HEK293 (cell line): ENCODE results near the gene GCDH.

ENCODE experiments used
- CTCF ChIA-PET: fragments of 350-600 bp; formaldehyde crosslinking; extraction: SDS; loops from one replicate; lab custom pipeline; 2021; ENCODE audit warnings: antibody characterized with exemption; lab: Yijun Ruan, JAX
- POLR2A ChIA-PET: fragments of 300-600 bp; formaldehyde crosslinking; extraction: SDS; loops from one replicate; lab custom pipeline; 2020; ENCODE audit warnings: antibody characterized with exemption, inconsistent platforms; lab: Yijun Ruan, JAX
- H3K27ac ChIP-seq: fragments of 200-500 bp; sonication (Bioruptor generic); 2 replicates; pipeline ENCODE4 v1.5.1; 2014; ENCODE audit warnings: low read depth, low read length, control low read depth, inconsistent platforms; ENCODE audit errors: extremely low read depth
- H3K36me3 ChIP-seq, 2 experiments: fragments of 200-500 bp in 1 of 2; sonication (Bioruptor generic) in 1 of 2; 1 replicate in 1 of 2; 2 replicates in 1 of 2; pipeline ENCODE4 v1.5.1; 2014 to 2017; ENCODE audit warnings: inconsistent platforms in 2 of 2, low read length in 2 of 2; ENCODE audit not compliant: control insufficient read depth in 2 of 2, insufficient read depth in 1 of 2
- H3K4me1 ChIP-seq: fragments of 200-500 bp; sonication (Bioruptor generic); 2 replicates; pipeline ENCODE4 v1.5.1; 2014; ENCODE audit warnings: mild to moderate bottlenecking, low read length, inconsistent platforms; ENCODE audit not compliant: control insufficient read depth, insufficient read depth
- H3K4me3 ChIP-seq: 2 replicates; pipeline ENCODE4 v1.5.1; 2011; ENCODE audit warnings: low read depth, mild to moderate bottlenecking, control low read depth, low read length, moderate library complexity
- H3K9me3 ChIP-seq: fragments of 200-500 bp; sonication (Bioruptor generic); 2 replicates; pipeline ENCODE4 v1.5.1; 2014; ENCODE audit warnings: low read depth, low read length, inconsistent platforms; ENCODE audit not compliant: control insufficient read depth, insufficient read depth
- BCL11B ChIP-seq: fragments of 450-650 bp; formaldehyde crosslinking; IDR thresholded peaks from 2 replicates; pipeline ENCODE4 v1.5.1; 2016; ENCODE audit warnings: low read depth, missing biosample characterization, missing genetic modification characterization
- EGR2 ChIP-seq: fragments of 450-650 bp; formaldehyde crosslinking; IDR thresholded peaks from 2 replicates; pipeline ENCODE4 v1.5.1; 2016; ENCODE audit warnings: low read depth, missing biosample characterization, missing genetic modification characterization
- GLIS2 ChIP-seq: fragments of 450-650 bp; formaldehyde crosslinking; IDR thresholded peaks from 2 replicates; pipeline ENCODE4 v1.5.1; 2016; ENCODE audit warnings: missing biosample characterization, missing genetic modification characterization
- HOXA7 ChIP-seq: sonication (generic); formaldehyde crosslinking; IDR thresholded peaks from 2 replicates; pipeline ENCODE4 v1.8.1; 2022; ENCODE audit warnings: missing genetic modification reagents, borderline replicate concordance
- YY1 ChIP-seq: fragments of 450-650 bp; formaldehyde crosslinking; IDR thresholded peaks from 2 replicates; pipeline ENCODE4 v1.5.1; 2018; ENCODE audit warnings: missing biosample characterization, missing genetic modification characterization
- ZBTB20 ChIP-seq: fragments of 450-650 bp; formaldehyde crosslinking; IDR thresholded peaks from 2 replicates; pipeline ENCODE4 v1.5.1; 2016; ENCODE audit warnings: missing biosample characterization, missing genetic modification characterization
- ZFHX2 ChIP-seq: fragments of 450-650 bp; formaldehyde crosslinking; conservative IDR thresholded peaks from 2 replicates; pipeline ENCODE4 v1.5.1; 2016; ENCODE audit warnings: missing biosample characterization, missing genetic modification characterization
- ZNF133 ChIP-seq: fragments of 450-650 bp; formaldehyde crosslinking; IDR thresholded peaks from 2 replicates; pipeline ENCODE4 v1.5.1; 2016; ENCODE audit warnings: missing biosample characterization, missing genetic modification characterization
- ZNF354C ChIP-seq: fragments of 450-650 bp; formaldehyde crosslinking; IDR thresholded peaks from 2 replicates; pipeline ENCODE4 v1.5.1; 2016; ENCODE audit warnings: missing biosample characterization, missing genetic modification characterization, low read depth, borderline replicate concordance
- ZNF561 ChIP-seq: fragments of 450-650 bp; IDR thresholded peaks from 2 replicates; pipeline ENCODE4 v1.5.1; 2018; ENCODE audit warnings: missing biosample characterization, missing genetic modification characterization, borderline replicate concordance
- ZNF600 ChIP-seq: fragments of 450-650 bp; formaldehyde crosslinking; IDR thresholded peaks from 2 replicates; pipeline ENCODE4 v1.5.1; 2016; ENCODE audit warnings: missing biosample characterization, missing genetic modification characterization
- ZNF660 ChIP-seq: fragments of 450-650 bp; IDR thresholded peaks from 2 replicates; pipeline ENCODE4 v1.5.1; 2018; ENCODE audit warnings: missing biosample characterization, mild to moderate bottlenecking, missing genetic modification characterization
- TF ChIP-seq, protein P1 (sequence below): fragments of 450-650 bp; formaldehyde crosslinking; IDR thresholded peaks from 2 replicates; pipeline ENCODE4 v1.5.1; 2016; ENCODE audit warnings: missing biosample characterization, missing genetic modification characterization
- TF ChIP-seq, protein P2 (sequence below): fragments of 450-650 bp; formaldehyde crosslinking; IDR thresholded peaks from 2 replicates; pipeline ENCODE4 v1.5.1; 2016; ENCODE audit warnings: missing biosample characterization, missing genetic modification characterization
- TF ChIP-seq, protein P3 (sequence below): fragments of 450-650 bp; formaldehyde crosslinking; IDR thresholded peaks from 2 replicates; pipeline ENCODE4 v1.5.1; 2016; ENCODE audit warnings: missing biosample characterization, missing genetic modification characterization
- TF ChIP-seq, protein P4 (sequence below): fragments of 450-650 bp; formaldehyde crosslinking; conservative IDR thresholded peaks from 2 replicates; pipeline ENCODE4 v1.5.1; 2016; ENCODE audit warnings: low read depth, missing biosample characterization, missing genetic modification characterization

Gene GCDH

DNA sequence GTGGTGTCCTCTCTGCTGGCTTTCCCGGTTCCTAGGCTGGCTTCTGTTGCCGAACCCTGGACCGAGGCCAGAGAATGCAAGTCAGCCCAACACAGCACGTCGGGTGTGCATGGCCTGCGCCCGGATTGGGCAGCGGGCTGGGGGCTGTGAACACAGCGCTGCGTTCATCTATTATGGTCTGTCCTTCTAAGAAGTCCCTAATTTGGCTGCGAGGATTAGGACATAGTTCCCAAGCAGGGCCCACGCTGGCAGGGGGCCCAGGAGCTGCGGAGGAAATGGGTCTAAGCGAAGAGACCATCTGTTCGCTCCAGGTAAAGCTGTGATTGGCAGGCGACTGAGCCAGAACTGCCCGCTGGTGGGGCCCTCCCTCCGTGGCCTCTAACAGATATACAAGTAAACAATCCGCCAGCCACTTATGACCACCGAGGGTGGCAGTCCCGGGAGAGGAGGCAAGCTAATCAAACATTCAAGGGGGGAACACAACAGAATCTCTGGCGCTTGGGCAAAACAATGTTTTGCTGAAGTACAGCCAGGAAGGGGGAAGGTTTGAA, 22.1 kb downstream of the GCDH start (continued):
- TF ChIP-seq, protein P1, sequence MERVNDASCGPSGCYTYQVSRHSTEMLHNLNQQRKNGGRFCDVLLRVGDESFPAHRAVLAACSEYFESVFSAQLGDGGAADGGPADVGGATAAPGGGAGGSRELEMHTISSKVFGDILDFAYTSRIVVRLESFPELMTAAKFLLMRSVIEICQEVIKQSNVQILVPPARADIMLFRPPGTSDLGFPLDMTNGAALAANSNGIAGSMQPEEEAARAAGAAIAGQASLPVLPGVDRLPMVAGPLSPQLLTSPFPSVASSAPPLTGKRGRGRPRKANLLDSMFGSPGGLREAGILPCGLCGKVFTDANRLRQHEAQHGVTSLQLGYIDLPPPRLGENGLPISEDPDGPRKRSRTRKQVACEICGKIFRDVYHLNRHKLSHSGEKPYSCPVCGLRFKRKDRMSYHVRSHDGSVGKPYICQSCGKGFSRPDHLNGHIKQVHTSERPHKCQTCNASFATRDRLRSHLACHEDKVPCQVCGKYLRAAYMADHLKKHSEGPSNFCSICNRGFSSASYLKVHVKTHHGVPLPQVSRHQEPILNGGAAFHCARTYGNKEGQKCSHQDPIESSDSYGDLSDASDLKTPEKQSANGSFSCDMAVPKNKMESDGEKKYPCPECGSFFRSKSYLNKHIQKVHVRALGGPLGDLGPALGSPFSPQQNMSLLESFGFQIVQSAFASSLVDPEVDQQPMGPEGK (tag by site-specific recombination): peak; percentile 84
- TF ChIP-seq, protein P2, sequence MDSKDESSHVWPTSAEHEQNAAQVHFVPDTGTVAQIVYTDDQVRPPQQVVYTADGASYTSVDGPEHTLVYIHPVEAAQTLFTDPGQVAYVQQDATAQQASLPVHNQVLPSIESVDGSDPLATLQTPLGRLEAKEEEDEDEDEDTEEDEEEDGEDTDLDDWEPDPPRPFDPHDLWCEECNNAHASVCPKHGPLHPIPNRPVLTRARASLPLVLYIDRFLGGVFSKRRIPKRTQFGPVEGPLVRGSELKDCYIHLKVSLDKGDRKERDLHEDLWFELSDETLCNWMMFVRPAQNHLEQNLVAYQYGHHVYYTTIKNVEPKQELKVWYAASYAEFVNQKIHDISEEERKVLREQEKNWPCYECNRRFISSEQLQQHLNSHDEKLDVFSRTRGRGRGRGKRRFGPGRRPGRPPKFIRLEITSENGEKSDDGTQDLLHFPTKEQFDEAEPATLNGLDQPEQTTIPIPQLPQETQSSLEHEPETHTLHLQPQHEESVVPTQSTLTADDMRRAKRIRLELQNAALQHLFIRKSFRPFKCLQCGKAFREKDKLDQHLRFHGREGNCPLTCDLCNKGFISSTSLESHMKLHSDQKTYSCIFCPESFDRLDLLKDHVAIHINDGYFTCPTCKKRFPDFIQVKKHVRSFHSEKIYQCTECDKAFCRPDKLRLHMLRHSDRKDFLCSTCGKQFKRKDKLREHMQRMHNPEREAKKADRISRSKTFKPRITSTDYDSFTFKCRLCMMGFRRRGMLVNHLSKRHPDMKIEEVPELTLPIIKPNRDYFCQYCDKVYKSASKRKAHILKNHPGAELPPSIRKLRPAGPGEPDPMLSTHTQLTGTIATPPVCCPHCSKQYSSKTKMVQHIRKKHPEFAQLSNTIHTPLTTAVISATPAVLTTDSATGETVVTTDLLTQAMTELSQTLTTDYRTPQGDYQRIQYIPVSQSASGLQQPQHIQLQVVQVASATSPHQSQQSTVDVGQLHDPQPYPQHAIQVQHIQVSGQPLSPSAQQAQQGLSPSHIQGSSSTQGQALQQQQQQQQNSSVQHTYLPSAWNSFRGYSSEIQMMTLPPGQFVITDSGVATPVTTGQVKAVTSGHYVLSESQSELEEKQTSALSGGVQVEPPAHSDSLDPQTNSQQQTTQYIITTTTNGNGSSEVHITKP (tag by site-specific recombination): peak; percentile 87
- TF ChIP-seq ZBTB20 (tag by site-specific recombination) (peak; percentile 95), GLIS2 (tag by site-specific recombination) (peak; percentile 73), ZNF354C (no peak), YY1 (0 out of 2 replicates have a peak, but pooled peaks have one; percentile 27), BCL11B (no peak), ZNF660 (peak; percentile 29; the same call in 1 of the 2 replicates), ZNF561 (tag by site-specific recombination) (0 out of 2 replicates have a peak, but pooled peaks have one; percentile 33)
- TF ChIP-seq, protein P3, sequence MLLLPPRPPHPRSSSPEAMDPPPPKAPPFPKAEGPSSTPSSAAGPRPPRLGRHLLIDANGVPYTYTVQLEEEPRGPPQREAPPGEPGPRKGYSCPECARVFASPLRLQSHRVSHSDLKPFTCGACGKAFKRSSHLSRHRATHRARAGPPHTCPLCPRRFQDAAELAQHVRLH (tag by site-specific recombination): no peak
- TF ChIP-seq, protein P4, sequence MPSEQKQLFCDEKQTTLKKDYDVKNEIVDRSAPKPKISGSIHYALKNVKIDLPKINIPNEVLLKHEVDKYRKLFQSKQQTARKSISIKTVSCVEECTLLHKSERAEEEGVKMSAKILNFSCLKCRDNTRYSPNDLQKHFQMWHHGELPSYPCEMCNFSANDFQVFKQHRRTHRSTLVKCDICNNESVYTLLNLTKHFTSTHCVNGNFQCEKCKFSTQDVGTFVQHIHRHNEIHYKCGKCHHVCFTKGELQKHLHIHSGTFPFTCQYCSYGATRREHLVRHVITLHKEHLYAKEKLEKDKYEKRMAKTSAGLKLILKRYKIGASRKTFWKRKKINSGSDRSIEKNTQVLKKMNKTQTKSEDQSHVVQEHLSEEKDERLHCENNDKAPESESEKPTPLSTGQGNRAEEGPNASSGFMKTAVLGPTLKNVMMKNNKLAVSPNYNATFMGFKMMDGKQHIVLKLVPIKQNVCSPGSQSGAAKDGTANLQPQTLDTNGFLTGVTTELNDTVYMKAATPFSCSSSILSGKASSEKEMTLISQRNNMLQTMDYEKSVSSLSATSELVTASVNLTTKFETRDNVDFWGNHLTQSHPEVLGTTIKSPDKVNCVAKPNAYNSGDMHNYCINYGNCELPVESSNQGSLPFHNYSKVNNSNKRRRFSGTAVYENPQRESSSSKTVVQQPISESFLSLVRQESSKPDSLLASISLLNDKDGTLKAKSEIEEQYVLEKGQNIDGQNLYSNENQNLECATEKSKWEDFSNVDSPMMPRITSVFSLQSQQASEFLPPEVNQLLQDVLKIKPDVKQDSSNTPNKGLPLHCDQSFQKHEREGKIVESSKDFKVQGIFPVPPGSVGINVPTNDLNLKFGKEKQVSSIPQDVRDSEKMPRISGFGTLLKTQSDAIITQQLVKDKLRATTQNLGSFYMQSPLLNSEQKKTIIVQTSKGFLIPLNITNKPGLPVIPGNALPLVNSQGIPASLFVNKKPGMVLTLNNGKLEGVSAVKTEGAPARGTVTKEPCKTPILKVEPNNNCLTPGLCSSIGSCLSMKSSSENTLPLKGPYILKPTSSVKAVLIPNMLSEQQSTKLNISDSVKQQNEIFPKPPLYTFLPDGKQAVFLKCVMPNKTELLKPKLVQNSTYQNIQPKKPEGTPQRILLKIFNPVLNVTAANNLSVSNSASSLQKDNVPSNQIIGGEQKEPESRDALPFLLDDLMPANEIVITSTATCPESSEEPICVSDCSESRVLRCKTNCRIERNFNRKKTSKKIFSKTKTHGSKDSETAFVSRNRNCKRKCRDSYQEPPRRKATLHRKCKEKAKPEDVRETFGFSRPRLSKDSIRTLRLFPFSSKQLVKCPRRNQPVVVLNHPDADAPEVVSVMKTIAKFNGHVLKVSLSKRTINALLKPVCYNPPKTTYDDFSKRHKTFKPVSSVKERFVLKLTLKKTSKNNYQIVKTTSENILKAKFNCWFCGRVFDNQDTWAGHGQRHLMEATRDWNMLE (tag by site-specific recombination): no peak

DNA sequence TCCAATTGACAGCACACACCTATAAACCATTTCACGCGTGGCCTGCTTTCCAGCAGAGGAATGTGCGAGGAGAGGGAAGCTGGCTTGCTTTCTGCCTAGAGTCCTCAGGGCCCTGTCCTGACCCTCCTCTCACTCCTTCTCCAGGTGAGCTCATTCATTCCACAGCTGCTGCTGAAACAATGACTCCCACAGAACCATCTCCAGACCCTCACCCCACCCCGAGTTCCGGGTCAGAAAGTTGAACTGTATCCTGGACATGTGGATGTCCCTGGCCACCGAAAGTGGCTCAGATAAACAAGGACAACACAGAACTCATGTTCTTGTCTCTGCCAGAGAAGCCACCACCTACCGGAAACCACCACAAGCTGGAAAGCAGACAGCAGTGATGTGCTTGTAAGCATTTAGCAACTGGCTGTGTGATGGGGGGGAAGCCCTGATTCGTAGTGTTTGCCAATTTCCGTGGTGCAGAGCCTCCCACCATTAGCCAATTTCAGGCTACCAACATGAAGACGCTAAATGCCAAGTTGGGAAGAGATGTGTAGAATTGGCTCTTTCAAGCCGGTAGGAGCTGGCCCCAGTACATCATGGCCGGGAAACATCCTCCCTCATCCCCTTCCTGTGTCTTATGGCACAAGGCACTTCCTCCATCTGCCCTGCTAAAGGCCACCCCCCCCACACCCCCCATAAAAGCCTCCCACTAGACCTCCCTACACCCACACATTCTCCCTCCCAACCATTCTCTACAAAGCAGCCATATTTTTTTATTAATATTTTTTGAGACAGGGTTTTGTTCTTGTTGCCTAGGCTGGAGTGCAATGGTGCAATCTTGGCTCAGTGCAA, 23.1 kb downstream of the GCDH start:
- no peak overlapping the region for H3K4me3 ChIP-seq
- no peak for TF ChIP-seq HOXA7
- peak; percentile 82 for TF ChIP-seq ZNF133 (tag by site-specific recombination)
- TF ChIP-seq ZNF600 (tag by site-specific recombination): 0 out of 2 replicates have a peak, but pooled peaks have one; percentile 14
- peak; percentile 42; the same call in 1 of the 2 replicates for TF ChIP-seq EGR2
- peak; percentile 61; the same call in 1 of the 2 replicates for TF ChIP-seq ZFHX2 (tag by site-specific recombination)
- TF ChIP-seq, all 188 proteins: peak for 4
- CTCF ChIA-PET: interaction anchor here (0.7 kb wide), 1 partner anchor 200 kb away, joined by 3 read pairs; no protein-coding TSS in a partner anchor
- no peaks in the 10 kb centered on the region for H3K9me3 ChIP-seq
- no peaks in the 10 kb centered on the region for H3K36me3 ChIP-seq
- POLR2A ChIA-PET: interaction anchor here (0.6 kb wide), 3 partner anchors 29 to 959 kb away, joined by 3 to 8 read pairs (median 4); no protein-coding TSS in a partner anchor
- H3K4me1 ChIP-seq: peaks cover 13% of the 10 kb centered on the region
- H3K27ac ChIP-seq: peak overlapping the region; percentile 48; the same call in 1 of the 2 replicates
